Activated CD8-positive, alpha-beta memory T cell treated with anti-CD3 and anti-CD28 coated beads, Interleukin-2, amount 50 U/mL, for 24 hours (primary cell): ENCODE results near the gene APCDD1L.
"Not testable (repeated sequence)": the region's sequence is repeated elsewhere in the genome, so short reads cannot be mapped to it uniquely, and the experiment has no call there.

ENCODE experiments used
- DNase-seq: peaks from one replicate; pipeline ENCODE4 v3.0.0-alpha.2; 2020; ENCODE audit errors: extremely low read depth

APCDD1L gene

DNA sequence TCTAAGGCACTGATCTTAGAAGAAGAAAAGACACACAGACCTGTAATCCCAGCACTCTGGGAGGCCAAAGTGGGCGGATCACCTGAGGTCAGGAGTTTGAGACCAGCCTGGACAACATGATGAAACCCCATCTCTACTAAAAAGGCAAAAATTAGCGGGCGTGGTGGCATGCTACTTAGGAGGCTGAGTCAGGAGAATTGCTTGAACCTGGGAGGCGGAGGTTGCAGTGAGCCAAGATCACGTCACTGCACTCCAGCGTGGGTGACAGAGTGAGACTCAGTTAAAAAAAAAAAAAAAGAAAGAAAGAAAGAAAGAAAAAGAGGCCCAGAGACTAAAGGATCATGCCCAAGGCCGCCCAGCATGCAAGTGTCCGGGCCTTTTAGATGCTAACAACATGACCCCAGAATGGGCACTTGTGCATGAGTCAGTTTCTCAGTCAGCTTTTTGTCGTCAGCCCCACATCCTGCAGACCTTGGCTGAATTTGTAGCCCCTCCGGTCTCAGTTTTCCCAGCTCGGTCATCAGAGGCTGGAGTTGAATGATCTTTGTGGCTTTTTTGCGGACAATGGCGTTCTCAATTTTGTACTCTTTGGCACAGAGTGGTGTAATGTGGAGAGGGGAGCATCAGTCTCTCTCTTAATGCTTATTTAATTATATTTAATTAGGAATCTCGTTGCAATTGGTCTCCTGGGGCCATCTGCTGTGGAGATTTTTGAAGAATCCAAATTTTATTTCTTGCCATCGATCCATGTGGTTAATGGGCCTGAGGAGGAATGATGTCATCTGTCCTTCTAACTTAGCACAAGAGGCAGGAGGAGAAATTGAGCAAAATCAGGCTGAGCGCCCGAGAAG lies 30.6 kb upstream of the APCDD1L start:
- DNase-seq: no peak

DNA sequence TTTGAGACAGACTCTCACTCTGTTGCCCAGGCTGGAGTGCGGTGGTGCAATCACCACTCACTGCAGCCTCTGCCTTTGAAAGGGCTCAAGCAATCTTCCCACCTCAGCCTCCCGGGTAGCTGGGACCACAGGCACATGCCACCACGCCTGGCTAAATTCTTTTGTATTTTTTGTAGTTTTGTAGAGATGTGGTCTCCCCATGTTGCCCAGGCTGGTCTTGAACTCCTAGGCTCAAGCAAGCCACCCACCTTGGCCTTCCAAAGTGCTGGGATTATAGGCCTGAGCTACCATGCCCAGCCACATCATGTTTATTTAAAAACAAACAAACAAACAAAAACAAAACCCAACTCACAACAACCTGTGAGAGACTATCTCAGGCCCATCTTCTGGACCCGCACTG lies 29.7 kb upstream of the APCDD1L start:
- no peak for DNase-seq

- no peak for DNase-seq
Measured at GRCh38 chr20:58544286-58544685, 29.1 kb upstream of the APCDD1L start.

GRCh38 chr20:58543274-58543673 lies 28.1 kb upstream of the APCDD1L start:
- DNase-seq: no peak

DNA sequence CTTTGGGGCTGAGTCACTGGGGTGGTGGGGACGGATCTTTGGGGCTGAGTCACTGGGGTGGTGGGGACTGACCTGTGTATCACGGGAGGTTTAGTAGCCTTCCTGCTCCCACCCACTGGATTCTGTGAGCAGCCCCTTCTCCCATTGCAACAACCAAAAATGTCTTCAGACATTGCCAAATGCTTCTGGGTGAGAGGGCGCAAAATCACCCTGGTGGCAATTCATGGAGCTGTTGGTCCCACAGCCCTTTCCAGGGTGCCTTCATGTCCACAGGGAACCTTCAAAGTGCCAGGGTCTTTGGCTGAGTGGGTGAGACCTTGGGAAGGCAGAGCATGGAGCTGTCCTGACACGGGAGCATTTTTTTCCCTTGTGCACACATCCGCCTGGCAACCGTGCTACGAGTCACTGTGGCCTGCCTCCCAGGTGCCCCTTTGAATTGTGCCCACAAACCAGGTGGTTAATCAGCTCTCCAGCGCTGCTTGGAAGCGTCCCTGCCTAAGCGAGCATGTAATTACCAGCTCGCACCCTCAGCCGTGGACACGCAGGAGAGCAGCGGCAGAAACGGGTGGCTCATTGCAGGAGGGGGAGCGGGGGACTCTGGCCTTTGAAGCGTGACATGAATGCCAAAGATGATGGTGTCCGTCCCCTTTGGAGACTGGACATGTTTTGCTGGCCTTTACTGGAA lies 27.4 kb upstream of the APCDD1L start:
- DNase-seq: no peak

- not testable (repeated sequence) for DNase-seq
Measured at GRCh38 chr20:58542034-58542410, 26.8 kb upstream of the APCDD1L start.

DNA sequence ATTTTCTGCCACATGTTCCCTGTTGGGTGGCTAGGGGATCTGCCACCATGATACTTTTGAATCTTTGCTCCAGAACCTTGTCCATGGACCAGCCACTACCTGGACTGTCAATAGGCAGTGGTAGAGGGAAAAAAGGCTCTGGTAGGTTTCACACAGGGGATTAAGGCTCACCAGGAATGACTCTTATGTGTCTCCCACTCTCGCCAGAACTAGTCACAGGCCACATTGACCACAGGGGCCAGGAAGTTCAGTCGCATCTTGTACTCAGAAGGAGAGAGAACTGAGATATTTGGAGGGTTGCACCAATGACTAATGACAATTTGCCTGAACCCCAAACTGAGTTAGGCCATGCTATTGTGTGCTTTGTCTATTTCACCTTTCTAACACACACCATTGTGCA lies 23.6 kb upstream of the APCDD1L start:
- no peak for DNase-seq

- no peak for DNase-seq
Measured at GRCh38 chr20:58537831-58538230, 22.6 kb upstream of the APCDD1L start.

- DNase-seq: no peak
Measured at GRCh38 chr20:58536289-58536688, 21.1 kb upstream of the APCDD1L start.

DNA sequence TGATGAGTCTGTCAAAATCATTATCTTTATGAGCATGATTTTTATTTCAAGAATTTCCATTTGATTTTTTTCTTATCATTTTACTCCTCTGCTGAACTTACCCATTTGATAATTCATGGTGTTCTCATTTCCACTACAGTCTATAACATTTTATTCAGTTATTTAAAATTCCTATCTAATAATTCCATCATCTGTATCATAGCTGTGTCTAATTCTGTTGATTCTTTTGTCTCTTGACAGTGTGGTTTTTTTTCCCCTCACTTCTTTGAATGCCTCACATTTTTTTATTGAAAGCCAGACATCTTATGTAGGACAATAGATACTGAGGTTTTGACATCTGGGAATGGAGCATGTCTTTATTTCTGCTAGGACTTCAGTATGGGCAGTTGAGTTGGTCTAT lies 16.5 kb upstream of the APCDD1L start:
- no peak for DNase-seq

- DNase-seq: no peak
Measured at GRCh38 chr20:58531063-58531462, 15.9 kb upstream of the APCDD1L start.

DNA sequence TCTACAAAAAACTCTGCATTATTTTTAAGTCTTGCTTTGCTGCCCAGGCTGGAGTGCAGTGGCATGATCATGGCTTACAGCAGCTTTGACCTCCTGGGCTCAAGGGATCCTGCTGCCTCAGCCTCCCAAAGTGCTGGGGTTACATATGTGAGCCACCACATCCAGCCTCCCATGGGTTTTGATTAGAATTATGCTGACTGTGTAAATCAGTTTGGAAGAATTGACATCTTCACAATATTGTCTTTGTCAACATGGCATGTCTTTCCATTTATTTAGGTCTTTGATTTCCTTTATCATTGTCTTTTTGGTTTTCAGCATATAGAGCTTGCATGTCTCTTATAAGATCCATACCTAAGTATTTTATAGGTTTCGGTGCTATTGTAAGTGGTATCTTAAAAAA lies 13.2 kb upstream of the APCDD1L start:
- DNase-seq: no peak

GRCh38 chr20:58526411-58526810 lies 11.2 kb upstream of the APCDD1L start:
- no peak for DNase-seq

- DNase-seq: no peak
Measured at GRCh38 chr20:58524814-58525213, 9.6 kb upstream of the APCDD1L start.

- no peak for DNase-seq
Measured at GRCh38 chr20:58523971-58524315, 8.7 kb upstream of the APCDD1L start.

GRCh38 chr20:58523072-58523970 lies 8.1 kb upstream of the APCDD1L start:
- DNase-seq: no peak

DNA sequence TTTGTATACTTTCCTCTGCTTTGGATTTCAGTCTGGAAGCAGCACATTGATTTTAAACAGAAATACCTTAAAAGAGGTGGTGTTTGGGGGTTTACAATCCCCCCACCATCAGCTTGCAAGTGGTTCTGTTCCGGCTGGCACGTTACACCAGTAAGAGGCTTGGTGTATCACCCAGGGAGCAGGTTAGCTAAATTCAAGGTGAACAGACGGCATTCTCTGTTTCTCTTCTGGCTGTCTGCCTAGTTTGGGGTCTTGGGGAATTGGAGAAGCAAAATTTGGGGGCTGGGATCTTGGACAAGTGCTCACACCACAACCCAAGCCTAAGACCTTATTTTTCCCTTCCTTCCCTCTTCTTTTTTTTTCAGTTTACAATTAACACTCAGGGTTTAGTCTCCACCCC lies 7.5 kb upstream of the APCDD1L start:
- DNase-seq: no peak

- DNase-seq: no peak
Measured at GRCh38 chr20:58521763-58522162, 6.6 kb upstream of the APCDD1L start.

DNA sequence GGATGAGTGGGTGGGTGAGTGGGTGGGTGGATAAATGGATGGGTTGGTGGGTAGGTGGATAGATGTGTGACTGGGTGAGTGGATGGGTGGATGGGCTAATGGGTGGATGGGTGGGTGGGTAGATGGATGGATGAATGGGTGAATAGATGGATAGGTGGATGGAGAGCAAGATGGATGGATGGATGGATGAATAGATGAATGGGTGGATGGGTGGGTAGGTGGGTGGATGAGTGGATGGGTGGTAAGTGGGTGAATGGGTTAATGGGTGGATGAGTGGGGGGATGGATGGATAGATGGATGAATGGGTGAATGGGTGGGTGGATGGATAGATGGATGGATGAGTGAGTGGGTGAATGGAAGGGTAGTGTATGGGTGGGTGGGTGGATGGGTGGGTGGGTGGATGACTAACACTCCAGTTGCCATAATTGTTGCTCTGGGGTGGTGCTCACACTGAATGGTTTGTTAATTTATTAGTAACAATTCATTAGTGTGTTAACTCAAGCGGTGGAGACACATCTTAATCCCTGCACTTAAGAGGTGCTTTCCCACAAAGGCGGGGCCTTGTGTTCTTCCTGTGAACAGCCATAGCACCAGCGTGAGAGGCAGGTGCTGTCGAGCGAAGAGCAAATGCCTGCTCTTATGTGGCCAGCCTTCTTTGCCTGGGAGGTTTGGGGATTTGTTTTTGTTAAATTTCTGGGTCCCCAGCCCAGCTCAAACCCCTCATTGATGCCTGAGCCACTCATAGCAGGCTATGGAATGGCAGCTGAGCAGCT lies 4.9 kb upstream of the APCDD1L start:
- no peak for DNase-seq

DNA sequence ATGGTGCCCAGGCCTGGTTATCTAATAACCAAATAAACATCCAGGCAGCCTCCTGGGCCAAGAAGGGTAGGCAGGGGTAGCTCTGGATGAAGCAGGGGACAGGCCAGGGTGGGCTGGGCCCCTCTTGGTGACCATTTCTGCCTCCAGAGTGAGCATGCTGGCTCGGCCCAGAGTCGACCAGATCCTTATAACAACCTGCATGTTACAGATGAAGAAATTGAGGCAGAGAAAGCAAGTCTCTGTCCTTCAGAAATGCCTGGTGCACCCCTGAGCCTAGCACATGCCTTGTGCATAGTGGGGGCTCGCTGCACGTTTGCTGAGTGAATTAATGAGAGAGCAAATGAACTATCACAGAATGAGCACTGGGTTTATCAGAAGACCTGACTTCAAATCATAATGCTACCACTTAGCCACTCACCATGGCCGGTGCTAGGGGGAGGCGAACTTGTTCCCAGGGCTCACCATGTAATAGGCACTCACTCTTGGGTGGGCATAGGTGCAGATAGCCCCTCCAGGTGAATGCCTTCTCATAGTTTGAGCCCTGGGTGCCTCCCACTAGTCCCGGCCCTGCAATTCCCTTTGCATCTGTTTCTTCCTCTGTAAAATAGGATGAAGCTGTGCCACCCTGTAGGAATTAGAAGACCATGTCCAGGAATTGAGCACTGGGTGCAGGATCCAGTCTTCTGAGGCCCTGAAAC lies 3.8 kb upstream of the APCDD1L start:
- DNase-seq: no peak

DNA sequence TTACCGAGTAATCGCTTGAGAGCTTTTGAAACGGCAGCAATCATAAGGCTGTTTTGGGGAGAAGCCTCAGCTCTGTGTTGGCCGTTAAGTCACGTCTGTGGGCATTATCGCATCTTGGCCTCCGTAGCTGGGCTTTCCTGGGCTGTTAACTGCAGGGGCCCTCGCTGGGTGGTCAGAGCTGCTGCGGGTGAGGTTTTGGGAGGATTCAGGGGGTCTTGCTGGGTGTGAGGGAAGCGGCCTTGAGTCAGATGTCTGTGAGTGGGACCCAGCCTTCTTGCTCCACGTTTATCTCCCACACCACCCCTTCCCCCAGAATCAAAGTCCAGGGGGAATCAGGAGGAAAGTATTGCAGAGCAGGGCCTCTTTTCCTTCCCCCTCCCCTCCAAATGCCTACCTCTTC lies 3.2 kb upstream of the APCDD1L start:
- DNase-seq: no peak
